ENCODE measurements around the gene CC2D2B.
"Not testable (repeated sequence)": the region's sequence is repeated elsewhere in the genome, so short reads cannot be mapped to it uniquely, and the experiment has no call there.

CC2D2B gene

DNA sequence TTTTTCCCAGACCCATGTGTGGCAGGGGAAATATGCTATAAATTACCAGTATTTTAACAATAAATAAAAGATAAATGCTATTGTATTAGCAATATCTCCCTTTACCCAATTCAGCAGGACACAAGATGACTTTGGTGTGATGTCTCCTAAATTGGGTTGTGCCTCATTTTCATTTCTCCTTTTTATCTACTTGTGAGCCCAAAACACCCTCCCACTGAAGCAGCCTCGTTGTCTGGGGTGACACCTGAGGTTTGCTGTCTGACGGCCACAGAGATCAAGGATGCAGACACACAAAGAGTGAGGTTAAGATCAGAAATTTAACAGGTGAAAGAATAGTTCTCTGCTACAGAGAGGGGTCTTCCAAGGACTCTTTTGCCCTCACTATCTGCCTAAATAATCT lies 27.1 kb upstream of the CC2D2B start:
- DNase-seq (ENCODE audit: extremely low read depth, low read depth): no peak
- TF ChIP-seq, protein P1, sequence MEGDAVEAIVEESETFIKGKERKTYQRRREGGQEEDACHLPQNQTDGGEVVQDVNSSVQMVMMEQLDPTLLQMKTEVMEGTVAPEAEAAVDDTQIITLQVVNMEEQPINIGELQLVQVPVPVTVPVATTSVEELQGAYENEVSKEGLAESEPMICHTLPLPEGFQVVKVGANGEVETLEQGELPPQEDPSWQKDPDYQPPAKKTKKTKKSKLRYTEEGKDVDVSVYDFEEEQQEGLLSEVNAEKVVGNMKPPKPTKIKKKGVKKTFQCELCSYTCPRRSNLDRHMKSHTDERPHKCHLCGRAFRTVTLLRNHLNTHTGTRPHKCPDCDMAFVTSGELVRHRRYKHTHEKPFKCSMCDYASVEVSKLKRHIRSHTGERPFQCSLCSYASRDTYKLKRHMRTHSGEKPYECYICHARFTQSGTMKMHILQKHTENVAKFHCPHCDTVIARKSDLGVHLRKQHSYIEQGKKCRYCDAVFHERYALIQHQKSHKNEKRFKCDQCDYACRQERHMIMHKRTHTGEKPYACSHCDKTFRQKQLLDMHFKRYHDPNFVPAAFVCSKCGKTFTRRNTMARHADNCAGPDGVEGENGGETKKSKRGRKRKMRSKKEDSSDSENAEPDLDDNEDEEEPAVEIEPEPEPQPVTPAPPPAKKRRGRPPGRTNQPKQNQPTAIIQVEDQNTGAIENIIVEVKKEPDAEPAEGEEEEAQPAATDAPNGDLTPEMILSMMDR (IDR thresholded peaks at IDR 0.05; ENCODE audit: low read depth, low read length): no peak

DNA sequence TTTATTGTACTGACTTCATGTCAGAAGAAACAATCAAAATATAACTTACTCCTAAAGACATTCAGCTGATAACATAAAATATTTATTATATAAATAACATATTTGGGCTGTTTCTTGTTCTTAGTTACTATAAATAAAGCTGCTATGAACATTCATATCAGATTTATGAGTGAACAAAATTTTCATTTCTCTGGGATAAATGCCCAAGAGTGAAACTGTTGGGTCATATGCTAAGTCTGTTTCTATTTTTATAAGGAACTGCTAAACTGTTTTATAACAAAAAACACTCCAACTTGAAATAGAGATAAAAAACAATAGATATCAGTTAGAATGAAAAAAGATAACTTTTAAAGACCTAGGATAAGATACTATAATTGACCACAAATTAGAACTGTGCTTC lies 26.5 kb upstream of the CC2D2B start:
- no peak for DNase-seq (ENCODE audit: extremely low read depth, low read depth)
- TF ChIP-seq, protein P1 (IDR thresholded peaks at IDR 0.05; ENCODE audit: low read depth, low read length): no peak

DNA sequence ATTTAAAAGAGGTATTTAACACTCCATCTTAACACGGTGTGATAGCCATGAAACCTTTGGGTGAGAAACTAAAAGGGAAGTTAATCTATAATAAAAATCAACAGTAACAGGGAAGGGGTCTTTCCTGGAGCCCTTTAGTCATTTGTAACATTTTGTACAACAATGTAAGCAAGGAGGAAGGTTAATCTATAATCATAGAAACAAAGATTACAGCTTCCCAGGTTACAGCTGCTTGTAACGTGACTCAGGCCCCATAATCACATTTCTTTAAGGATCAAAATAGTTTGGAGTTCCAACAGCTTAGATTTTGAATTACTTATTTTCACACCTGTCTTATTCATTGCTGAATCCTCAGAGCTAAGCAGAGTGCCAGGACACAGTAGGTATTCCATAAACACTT lies 17.9 kb upstream of the CC2D2B start:
- DNase-seq (ENCODE audit: extremely low read depth, low read depth): no peak
- TF ChIP-seq, protein P1 (IDR thresholded peaks at IDR 0.05; ENCODE audit: low read depth, low read length): no peak

DNA sequence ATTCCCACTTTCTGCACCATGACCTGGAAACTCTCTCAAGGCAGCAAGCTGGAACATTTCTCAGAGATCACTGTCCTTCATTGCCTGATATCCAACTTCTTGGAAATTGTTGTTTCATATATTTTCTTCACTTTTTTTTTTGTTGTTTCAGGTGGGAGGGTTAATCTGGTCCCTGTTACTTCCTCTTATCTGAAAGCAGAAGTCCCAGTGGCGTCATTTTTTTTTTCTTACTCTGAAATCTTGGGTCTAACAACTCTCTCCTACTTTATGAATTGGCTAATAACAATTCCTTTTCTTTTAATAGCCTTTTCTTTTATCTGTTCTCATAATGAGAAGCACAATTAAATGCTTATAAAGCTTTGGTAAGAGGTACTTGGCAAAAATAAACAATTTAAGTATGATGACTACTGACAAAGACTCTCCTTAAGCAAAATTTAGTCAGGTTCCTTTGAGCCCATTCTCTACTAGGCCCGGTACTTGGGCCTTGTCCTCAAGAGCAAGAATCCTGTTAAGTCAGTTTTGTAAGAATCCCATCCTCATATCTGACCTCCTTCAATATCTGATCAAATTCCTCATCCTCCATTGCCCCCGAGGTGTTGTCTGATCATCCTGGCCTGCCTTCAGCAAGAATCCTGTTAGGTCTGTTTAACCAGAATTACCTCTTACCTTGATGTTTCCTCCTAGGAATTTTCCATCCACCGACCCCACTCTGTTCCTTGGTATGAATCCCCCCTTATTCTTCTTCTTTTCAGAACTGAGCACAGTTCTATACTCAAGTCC lies 11.5 kb upstream of the CC2D2B start:
- DNase-seq (ENCODE audit: extremely low read depth, low read depth): no peak
- TF ChIP-seq, protein P1 (IDR thresholded peaks at IDR 0.05; ENCODE audit: low read depth, low read length): no peak

DNA sequence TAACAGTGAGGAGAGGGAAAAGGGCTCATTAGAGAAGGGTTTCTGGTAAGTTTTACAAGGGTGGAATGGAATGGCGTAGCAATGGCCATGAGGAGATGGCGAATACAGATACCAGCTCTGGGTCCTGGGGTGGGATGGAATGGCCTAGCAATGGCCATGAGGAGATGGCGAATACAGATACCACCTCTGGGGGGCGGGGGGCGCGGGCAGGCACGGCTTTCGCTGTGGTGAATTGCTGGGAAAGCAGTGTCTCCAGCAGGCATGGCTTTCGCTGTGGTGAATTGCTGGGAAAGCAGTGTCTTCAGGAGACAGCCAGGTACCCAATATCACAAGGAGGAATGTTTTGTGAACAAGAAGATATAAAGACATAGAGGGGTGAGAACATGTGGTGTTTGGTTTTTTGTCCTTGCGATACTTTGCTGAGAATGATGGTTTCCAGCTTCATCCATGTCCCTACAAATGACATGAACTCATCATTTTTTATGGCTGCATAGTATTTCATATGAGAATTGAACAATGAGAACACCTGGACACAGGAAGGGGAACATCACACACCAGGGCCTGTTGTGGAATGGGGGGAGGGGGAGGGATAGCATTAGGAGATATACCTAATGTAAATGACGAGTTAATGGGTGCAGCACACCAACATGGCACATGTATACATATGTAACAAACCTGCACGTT lies 1.7 kb upstream of the CC2D2B start:
- not testable (repeated sequence) for DNase-seq (ENCODE audit: extremely low read depth, low read depth)

DNA sequence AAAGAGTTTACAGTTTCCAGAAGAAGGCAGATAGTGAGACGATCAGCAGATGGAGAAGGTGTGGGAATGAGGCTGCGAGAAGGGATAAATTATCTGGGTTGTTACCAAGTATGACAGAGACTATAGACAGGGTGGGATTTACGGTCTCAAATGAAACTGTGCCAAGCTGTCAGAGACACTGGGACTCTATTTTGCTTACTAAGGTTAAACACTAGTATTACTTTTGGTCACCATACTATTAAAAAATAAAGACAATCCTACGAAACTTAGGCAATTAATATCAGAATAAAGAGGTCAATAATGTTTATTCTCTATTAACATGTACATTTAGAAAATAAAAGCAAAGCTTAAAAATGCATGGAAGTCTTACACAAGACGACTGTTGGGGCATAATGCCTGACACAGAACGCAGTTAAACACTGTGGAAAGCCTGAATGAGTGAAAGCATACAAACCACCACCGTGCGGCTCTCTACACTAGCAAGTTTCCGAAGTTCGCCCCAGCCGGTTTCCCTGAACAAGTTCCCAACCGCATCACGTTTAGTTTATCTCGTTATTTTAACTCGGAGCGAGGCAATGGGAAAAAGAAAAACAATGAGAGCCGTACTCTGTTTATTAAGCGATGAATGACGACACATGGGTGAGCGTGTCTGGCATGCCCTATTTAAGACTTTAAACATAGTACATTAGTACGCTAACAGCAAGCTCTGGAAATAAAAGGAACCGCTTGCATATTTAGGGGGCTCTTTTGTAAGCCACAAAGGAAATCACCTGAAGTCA lies 909 bp upstream of the CC2D2B start:
- TF ChIP-seq, protein P1 (IDR thresholded peaks at IDR 0.05; ENCODE audit: low read depth, low read length): peak; percentile 26
- DNase-seq (ENCODE audit: extremely low read depth, low read depth): peak; percentile 12

DNA sequence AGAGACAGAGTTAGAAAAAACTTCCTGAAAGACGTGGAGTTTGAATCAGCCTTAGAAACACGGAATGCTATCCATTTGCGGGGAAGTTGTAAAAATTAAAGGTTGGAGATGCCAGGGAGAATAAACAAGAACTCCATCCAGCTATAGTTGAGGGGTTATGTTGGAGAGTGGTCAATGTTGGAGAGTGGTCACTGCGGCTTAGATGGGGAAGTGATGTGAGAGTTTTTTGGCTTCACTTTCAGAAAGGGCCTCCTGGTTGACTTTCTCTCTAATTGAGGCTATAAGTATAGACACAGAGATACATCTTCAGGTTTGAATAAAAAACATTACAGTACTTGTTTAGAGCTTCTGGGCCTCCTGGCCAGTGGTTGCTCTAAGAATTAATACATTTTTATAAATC lies 675 bp downstream of the CC2D2B start:
- no peak for DNase-seq (ENCODE audit: extremely low read depth, low read depth)
- TF ChIP-seq, protein P1 (IDR thresholded peaks at IDR 0.05; ENCODE audit: low read depth, low read length): no peak

Measured in AG09319 (cell line).